Sciatic nerve (tissue), 2 donors: Measurements from ENCODE around the gene MTG1. TPM values are rescaled to one million over a fixed set of nuclear protein-coding genes. Genes with fewer than 3 reads are reported as not detected.
A peak's percentile ranks its signal among the peaks of the same experiment; 100 is the strongest.
"Not testable (repeated sequence)": the region's sequence is repeated elsewhere in the genome, so short reads cannot be mapped to it uniquely, and the experiment has no call there.

Source experiments
- ATAC-seq: fragments of 200-7000 bp; cut with Tn5 transposase; one replicate; pipeline ENCODE4 v1.9.1; 2020; ENCODE audit warnings: mild to moderate bottlenecking, moderate library complexity
- DNase-seq: peaks from one replicate; pipeline ENCODE4 v3.0.0-alpha.2; 2020; ENCODE audit warnings: low spot score
- intact Hi-C: fragments of 100-400 bp; cut with DNase I; formaldehyde crosslinking; loops from one replicate; pipeline ENCODE4 v1.14.2; 2022
- total RNA-seq: library from RNA; stranded (reverse); fragmentation: NEBNext Ultra II Directional; extraction: Animal tissue kit (Norgen Biotek cat#: 25700); gene quantifications from one replicate; pipeline ENCODE4 v1.2.1, GENCODE V29; 2021
- donor health status: DM: no; HTN: no; CAD: no.
- donor health status: DM: no; HTN: no; CAD: no.

MTG1 gene
- total RNA-seq, 1 donor from 2014 or later: 44.0 TPM

- intact Hi-C loops: no loop called here
- DNase-seq: peak; percentile 98
- ATAC-seq: peak; percentile 98
Observed at GRCh38 chr10:133373174-133374090, 20.5 kb upstream of the MTG1 start, which contains the start of gene ECHS1. Gene ECHS1 (minus strand): TSS chr10:133373354. CDS start chr10:133373333, 21 bp downstream.

- intact Hi-C loops: no loop called here
Observed at GRCh38 chr10:133375357-133376115, 18.4 kb upstream of the MTG1 start.

GRCh38 chr10:133376183-133376582, 17.8 kb upstream of the MTG1 start:
- ATAC-seq, intact Hi-C loops, DNase-seq: not testable (repeated sequence)

More at GRCh38 chr10:133375357-133376115, 18.4 kb upstream of the MTG1 start:
- ATAC-seq (no peak), DNase-seq (no peak)

- intact Hi-C loops: no loop called here
- no peak for ATAC-seq
- DNase-seq: no peak
Observed at GRCh38 chr10:133377025-133377817, 16.7 kb upstream of the MTG1 start.

DNA sequence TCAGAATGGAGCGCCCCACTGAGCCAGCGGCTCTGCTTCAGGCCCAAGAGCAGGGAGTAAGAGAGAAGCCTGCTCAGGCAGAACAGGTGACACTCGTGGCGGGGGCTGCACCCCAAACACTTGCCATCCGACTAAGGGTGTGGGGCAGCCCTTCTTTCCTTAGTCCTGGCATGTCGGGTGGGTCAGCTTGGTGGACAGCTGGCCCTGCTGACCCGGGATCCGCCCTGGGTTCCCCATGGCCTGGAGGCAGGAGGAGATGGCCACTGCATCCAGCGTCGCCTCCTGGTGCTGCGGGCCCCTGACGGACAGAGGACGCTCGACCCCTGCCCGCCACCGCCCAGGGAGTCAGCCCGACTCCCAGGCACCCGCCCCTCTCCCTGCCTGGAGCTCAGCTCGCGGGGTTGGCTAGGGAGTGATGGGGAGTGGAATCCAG, 16.1 kb upstream of the MTG1 start:
- ATAC-seq: peak; percentile 7
- DNase-seq: peak; percentile 68
- intact Hi-C loops: no loop called here

- ATAC-seq (peak; percentile 72), DNase-seq (peak; percentile 88)
- intact Hi-C loops: no loop called here
Observed at GRCh38 chr10:133378251-133379096, 15.5 kb upstream of the MTG1 start.

DNA sequence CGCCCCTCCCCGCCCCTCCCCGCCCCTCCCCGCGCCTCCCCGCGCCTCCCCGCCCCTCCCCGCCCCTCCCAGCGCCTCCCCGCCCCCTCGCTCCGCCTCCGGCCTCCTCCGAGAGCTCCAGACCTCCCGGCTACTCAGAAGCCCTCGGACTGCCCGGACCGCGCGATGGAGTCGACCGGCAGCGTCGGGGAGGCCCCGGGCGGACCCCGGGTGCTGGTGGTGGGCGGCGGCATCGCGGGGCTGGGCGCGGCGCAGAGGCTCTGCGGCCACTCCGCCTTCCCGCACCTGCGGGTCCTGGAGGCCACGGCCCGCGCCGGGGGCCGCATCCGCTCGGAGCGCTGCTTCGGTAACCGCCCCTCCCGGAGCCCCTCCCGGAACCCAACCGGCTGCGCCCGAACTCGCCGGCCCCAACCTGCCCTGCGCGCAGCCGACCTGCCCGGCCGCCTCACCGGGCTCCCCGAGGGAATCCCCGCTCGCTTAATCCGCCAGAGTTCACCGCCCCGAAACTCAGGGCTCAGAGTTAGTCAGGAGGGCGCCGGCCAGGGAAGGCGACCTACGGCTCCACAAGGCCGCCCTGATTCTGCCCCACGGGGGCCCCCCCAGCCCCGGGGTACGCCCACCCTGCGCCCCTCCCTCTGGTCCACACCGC, 14.7 kb upstream of the MTG1 start, which contains the start of gene PAOX:
Gene PAOX (plus strand): TSS at position 111 of the 649 bp plus-strand sequence. CDS start 55 bp downstream, at position 166.
- DNase-seq (peak; percentile 89), ATAC-seq (peak; percentile 66)
- intact Hi-C loops: no loop called here

- DNase-seq (no peak), ATAC-seq (peak; percentile 18)
- intact Hi-C loops: no loop called here
Observed at GRCh38 chr10:133379801-133380666, 13.9 kb upstream of the MTG1 start.

- intact Hi-C loops: no loop called here
- ATAC-seq (no peak), DNase-seq (no peak)
Observed at GRCh38 chr10:133381036-133381435, 12.9 kb upstream of the MTG1 start.

GRCh38 chr10:133383551-133383950, 10.4 kb upstream of the MTG1 start:
- DNase-seq (no peak), ATAC-seq (no peak)
- intact Hi-C loops: no loop called here

- DNase-seq: no peak
- ATAC-seq: no peak
- intact Hi-C loops: no loop called here
Observed at GRCh38 chr10:133384071-133384470, 9.9 kb upstream of the MTG1 start.

DNA sequence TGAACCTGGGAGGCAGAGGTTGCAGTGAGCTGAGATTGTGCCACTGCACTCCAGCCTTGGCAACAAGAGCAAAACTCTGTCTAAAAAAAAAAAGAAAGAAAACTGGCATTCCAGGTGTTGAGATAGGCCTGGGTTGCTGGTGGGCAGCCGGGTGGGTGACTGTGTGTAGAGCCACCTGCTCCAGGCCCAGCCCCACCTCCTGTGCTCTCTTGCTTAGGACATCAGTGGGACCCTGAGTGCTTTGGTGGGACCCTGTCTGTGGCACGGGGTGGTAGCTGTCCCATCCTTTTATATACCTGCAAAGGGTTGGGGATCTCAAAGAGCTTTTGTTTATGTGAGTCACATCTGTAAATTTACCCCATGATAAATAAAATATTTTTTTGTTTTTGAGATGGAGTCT, 8.7 kb upstream of the MTG1 start:
- DNase-seq (no peak), ATAC-seq (no peak)
- intact Hi-C loops: no loop called here

GRCh38 chr10:133386951-133387350, 7.0 kb upstream of the MTG1 start:
- ATAC-seq, intact Hi-C loops: not testable (repeated sequence)
- DNase-seq: peak; percentile 4

GRCh38 chr10:133388236-133388972, 5.6 kb upstream of the MTG1 start:
- intact Hi-C loops: no loop called here
- ATAC-seq (no peak), DNase-seq (peak; percentile 51)

DNA sequence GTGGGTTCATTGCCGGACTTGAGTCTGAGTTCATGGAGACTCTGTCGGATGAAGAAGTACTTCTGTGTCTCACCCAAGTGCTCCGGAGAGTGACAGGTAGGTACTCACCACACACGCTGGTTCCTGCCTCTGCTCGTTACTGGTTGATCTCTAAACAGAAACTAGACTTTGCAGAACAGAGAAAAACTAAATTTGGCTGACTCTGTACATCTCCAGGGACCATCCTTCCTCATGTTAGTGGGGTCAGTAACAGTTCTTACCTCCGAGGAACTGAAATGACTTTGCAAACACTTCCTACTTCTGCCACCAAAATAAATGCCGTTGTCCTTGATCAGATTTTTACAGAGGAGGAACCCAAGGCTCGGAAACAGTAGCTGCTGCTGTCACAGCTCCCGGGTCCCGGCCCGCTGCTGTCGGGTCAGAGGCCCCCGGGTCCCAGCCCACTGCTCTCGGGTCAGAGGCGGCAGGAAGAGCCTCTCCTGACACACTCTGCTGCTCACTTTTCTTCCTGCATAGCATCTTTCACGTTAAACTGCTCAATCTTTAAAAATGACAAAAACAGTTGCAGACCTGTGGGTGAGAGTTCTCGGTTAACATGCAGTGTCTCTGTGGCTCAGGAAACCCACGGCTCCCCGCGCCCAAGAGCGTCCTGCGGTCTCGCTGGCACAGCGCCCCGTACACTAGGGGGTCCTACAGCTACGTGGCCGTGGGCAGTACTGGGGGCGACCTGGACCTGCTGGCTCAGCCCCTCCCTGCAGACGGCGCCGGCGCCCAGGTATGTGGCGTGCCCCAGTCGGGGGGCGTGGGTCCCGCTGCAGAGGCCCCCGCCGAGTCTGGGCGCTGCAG, 4.8 kb upstream of the MTG1 start:
- DNase-seq (peak; percentile 61), ATAC-seq (no peak)
- intact Hi-C loops: no loop called here
